Heart left ventricle (tissue), 13 donors: ENCODE data around the gene ACAN.

ENCODE experiments used
- POLR2A ChIP-seq, 2 donors: fragments of 450-650 bp; IDR thresholded peaks; one replicate each; pipeline ENCODE4 v1.6.1; 2017; ENCODE audit warnings: antibody characterized with exemption in 2 of 2, mild to moderate bottlenecking in 2 of 2, moderate library complexity in 2 of 2
- TF ChIP-seq, protein P1 (sequence below), 12 donors: fragments of 200-600 bp; sonication (generic) in 4 of 12; IDR thresholded peaks; one replicate each; pipeline versions ENCODE4 v1.5.0 to v1.8.0; 2018 to 2022; ENCODE audit warnings: antibody characterized with exemption in 12 of 12, mild to moderate bottlenecking in 5 of 12
- donor health status: ischemic (EF 13 %, LVEDD 7.1; RV severe dilation, severe dysfunction).
- donor health status: DM: no; HTN: yes; CAD: no.
- donor health status: DM: no; HTN: no; CAD: no.
- donor health status: ischemic (EF 25% LVEDD 6.9; RV normal size, moderate dysfunction).
- donor health status: ischemic (EF 25% LVEDD 5.7; RV mildly dilated, moderate dysfunction).
- donor health status: ischemic (EF 35%, LVEDD 5.7; RV mildly dilated, moderate dysfunction).
- donor health status: nonischemic (EF 11% LVEDD 7.7; RV severe dilation, severe dysfunction).
- donor health status: DM: yes; HTN: yes; CAD: no.
- donor health status: PGD.
- donor health status: ischemic (EF 29% LVEDD 5.4; RV normal size, mild dysfunction).
- donor health status: nonischemic (EF 23%, LVEDD 6.1; RV moderate dilation, normal function).

DNA sequence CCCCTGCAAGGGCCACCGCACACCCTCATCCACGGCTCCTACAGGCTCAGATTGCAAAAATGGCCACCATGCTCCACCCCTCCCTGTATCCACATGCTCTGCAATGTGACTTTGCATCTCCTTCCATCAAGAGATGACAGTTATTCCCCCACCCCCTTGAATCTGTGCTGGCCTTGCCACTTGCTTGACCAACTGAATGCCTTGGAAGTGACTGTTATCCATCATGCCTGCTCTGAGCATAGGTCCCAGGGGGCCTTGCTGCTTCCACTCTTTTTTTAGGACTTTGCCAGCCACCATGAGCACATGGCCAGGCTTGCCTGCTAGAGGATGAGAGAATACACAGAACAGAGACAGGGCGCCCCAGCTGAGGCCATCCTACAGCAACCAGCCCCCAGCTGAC is 78.5 kb downstream of the ACAN start:
- TF ChIP-seq, protein P1, sequence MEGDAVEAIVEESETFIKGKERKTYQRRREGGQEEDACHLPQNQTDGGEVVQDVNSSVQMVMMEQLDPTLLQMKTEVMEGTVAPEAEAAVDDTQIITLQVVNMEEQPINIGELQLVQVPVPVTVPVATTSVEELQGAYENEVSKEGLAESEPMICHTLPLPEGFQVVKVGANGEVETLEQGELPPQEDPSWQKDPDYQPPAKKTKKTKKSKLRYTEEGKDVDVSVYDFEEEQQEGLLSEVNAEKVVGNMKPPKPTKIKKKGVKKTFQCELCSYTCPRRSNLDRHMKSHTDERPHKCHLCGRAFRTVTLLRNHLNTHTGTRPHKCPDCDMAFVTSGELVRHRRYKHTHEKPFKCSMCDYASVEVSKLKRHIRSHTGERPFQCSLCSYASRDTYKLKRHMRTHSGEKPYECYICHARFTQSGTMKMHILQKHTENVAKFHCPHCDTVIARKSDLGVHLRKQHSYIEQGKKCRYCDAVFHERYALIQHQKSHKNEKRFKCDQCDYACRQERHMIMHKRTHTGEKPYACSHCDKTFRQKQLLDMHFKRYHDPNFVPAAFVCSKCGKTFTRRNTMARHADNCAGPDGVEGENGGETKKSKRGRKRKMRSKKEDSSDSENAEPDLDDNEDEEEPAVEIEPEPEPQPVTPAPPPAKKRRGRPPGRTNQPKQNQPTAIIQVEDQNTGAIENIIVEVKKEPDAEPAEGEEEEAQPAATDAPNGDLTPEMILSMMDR (IDR thresholded peaks at IDR 0.05): no peak
- TF ChIP-seq POLR2A (IDR thresholded peaks at IDR 0.05): no peak
